ENCODE data around the gene SLC29A3.

GRCh38 chr10:71370031-71370430 lies 51.0 kb downstream of the SLC29A3 start:
- TF ChIP-seq TAF1 (IDR thresholded peaks at IDR 0.05; ENCODE audit: low read depth, low read length) (no peak), POLR2A (IDR thresholded peaks at IDR 0.05; ENCODE audit: low read depth, low read length) (no peak)

Measured in GM12891 (cell line).